Brain microvascular endothelial cell (primary cell): Measurements from ENCODE around the gene RCOR2.
A peak's percentile ranks its signal among the peaks of the same experiment; 100 is the strongest.

ENCODE experiments used
- DNase-seq: peaks from one replicate; pipeline ENCODE4 v3.0.0-alpha.2; 2020
- H3K27ac ChIP-seq: fragments of 250-450 bp; sonication (Bioruptor Pico); 2 replicates; pipeline ENCODE4 v1.5.1; 2020; ENCODE audit warnings: mild to moderate bottlenecking, moderate library complexity
- H3K27me3 ChIP-seq: fragments of 250-450 bp; sonication (Bioruptor Pico); replicated peaks from 2 replicates; pipeline ENCODE4 v1.5.1; 2020; ENCODE audit warnings: mild to moderate bottlenecking
- H3K36me3 ChIP-seq: fragments of 250-450 bp; sonication (Bioruptor Pico); replicated peaks from 2 replicates; pipeline ENCODE4 v1.5.1; 2020; ENCODE audit warnings: mild to moderate bottlenecking
- H3K4me3 ChIP-seq: 2 replicates; pipeline ENCODE4 v1.5.1; 2011; ENCODE audit warnings: low read depth, mild to moderate bottlenecking, control low read depth, low read length, moderate library complexity
- in situ Hi-C: cut with HindIII; loops from 2 replicates; pipeline ENCODE4 v1.10.0; 2017; ENCODE audit warnings: low sequenced_read_pairs, low pct_ligation_motif_present
- TF ChIP-seq, protein P1 (sequence below): IDR thresholded peaks from 2 replicates; pipeline ENCODE4 v1.5.1; 2011; ENCODE audit warnings: low read depth, mild to moderate bottlenecking, moderate library complexity, low read length, control low read depth, inconsistent platforms; ENCODE audit errors: missing control alignments

RCOR2 gene

DNA sequence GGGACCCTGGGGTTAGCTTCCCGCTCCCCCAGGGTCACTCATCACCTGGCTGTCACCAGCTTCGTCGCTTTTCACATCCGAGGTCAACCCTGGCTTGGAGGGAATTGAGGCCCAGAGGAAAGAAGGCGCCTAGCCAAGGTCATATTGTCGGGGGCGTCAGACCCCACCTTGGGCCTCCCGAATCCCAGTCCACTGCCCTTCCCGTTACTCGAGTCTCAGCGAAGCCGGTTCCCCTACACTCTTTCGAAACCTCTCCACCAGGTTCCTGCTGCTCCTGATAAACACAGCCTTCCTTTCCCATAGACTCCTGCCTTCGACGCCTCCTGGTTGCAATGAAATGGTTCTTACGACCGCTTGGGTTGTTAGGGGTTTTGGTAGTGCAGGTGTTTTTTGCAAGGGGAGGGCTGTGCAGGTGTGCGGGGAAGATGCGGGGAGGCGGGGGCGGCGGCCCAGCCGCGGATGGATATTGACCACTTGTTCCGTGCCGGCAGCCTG, 22.5 kb upstream of the RCOR2 start:
- in situ Hi-C loops = no loop called here
- TF ChIP-seq, protein P1, sequence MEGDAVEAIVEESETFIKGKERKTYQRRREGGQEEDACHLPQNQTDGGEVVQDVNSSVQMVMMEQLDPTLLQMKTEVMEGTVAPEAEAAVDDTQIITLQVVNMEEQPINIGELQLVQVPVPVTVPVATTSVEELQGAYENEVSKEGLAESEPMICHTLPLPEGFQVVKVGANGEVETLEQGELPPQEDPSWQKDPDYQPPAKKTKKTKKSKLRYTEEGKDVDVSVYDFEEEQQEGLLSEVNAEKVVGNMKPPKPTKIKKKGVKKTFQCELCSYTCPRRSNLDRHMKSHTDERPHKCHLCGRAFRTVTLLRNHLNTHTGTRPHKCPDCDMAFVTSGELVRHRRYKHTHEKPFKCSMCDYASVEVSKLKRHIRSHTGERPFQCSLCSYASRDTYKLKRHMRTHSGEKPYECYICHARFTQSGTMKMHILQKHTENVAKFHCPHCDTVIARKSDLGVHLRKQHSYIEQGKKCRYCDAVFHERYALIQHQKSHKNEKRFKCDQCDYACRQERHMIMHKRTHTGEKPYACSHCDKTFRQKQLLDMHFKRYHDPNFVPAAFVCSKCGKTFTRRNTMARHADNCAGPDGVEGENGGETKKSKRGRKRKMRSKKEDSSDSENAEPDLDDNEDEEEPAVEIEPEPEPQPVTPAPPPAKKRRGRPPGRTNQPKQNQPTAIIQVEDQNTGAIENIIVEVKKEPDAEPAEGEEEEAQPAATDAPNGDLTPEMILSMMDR = peak; percentile 20
- no peaks in the 10 kb centered on the region for H3K27me3 ChIP-seq
- no peak overlapping the region for H3K27ac ChIP-seq
- DNase-seq = no peak
- no peaks in the 10 kb centered on the region for H3K36me3 ChIP-seq
- peak overlapping the region; percentile 84 for H3K4me3 ChIP-seq

DNA sequence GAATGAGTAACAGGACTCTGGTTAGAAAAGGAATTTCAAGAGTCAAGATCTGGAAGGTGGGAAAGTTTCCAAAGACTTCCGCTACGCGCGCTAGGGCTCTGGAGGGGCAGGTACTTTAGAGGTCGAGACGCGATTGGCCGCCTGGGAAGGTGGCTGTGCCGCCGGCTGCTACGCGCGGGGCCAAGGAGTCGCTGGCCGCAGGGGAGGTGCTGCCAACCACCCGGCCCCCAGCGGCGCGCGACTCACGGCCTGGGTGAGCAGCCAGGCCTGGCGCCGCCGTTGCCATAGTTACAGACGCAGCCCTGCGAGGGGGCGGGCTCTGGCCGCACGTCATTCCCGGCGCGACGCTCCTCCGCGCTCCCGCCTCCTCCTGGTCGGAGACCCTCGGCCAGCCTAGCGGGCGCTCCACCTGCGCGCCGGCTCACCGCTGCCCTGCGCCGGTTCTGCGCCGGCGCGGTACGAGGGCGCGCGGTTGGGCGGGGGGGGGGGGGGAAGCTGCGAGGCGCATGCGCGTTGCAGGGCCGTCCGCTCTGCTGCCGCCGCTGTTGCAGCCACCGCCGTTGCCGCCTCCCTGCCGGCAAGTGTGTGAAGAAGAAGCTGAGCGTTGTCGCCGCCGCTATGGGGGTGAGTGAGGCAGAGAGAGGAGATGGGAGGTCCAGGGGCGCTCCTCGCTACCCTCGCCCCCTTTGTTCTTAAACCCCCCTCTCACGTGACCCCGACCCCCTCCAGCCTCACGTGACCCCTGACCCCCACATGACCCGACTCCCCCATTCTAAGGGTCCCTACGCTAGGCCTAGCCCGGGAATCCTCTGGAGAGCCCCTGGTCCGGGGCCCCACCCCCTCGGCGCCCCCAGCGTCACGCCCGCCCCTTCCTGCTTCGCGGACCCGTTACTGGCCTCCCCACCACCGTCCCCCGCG, 21.8 kb upstream of the RCOR2 start, which contains the start of gene NAA40:
TSS of gene NAA40 (plus strand) at position 524 of the 918 bp plus-strand sequence. CDS start at position 619, 95 bp downstream.
- H3K27me3 ChIP-seq = no peaks in the 10 kb centered on the region
- TF ChIP-seq, protein P1 = no peak
- DNase-seq = peak; percentile 78
- peak within 1 kb of the TSS; percentile 16 for H3K27ac ChIP-seq
- in situ Hi-C loops = no loop called here
- H3K4me3 ChIP-seq = peak within 1 kb of the TSS; percentile 84
- no peaks in the 10 kb centered on the region for H3K36me3 ChIP-seq

DNA sequence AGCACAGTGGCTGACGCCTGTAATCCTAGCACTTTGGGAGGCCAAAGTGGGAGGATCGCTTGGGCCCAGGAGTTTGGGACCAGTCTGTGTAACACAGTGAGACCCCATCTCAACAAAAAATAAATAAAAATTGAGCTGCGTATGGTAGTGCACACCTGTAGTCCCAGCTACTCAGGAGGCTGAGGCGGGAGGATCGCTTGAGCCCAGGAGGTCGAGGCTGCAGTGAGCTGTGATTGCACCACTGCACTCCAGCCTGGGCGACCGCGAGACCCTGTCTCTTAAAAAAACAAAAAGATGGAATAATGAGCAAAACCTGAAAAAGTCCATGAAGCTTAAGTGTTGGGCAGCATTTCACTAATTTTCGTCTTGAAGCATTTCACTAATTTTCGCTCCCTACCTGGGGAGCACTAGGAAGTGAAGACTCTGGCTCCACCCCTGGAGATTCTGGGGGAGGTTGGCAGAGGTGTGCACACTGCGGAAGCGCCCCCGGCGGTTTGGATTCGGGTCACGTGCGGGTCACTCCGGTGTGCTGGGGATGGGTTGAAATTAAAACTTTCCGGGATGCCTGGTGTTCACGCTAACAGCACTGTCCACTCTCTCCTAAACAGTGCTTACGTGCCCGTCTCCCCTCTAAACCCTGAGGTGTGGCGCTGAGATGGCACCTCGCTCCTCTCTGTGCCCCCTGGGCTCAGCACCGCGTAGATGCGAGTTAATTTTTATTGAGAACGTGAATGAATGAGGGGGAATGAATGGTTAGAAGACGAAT, 20.9 kb upstream of the RCOR2 start:
- no peaks in the 10 kb centered on the region for H3K36me3 ChIP-seq
- TF ChIP-seq, protein P1 = no peak
- in situ Hi-C loops = no loop called here
- no peaks in the 10 kb centered on the region for H3K27me3 ChIP-seq
- no peak overlapping the region for H3K27ac ChIP-seq
- H3K4me3 ChIP-seq = peak overlapping the region; percentile 84
- no peak for DNase-seq

DNA sequence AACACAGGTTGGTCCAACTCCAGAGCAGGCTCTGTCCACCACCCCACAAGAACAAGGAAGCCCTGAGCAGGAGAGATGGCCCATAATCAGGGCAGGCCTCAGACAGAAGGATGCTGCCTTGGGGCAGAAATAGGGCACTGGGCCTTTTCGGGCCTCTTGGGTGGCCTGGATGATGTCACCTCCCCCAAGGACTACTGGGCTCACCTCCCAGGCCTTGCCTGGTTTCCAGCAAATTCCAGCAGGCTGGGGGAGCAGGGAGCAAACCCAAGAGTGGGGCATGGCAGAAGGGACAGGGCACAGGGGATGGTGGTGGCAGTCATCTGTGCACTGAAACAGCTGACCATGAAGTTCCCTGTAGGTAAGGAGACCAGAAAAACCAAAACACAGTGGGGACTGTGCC, 16.5 kb upstream of the RCOR2 start:
- Histone ChIP-seq H3K4me3 (no peak overlapping the region), H3K27me3 (no peaks in the 10 kb centered on the region), H3K36me3 (no peaks in the 10 kb centered on the region), H3K27ac (no peak overlapping the region)
- in situ Hi-C loops = no loop called here
- no peak for DNase-seq
- TF ChIP-seq, protein P1 = no peak

DNA sequence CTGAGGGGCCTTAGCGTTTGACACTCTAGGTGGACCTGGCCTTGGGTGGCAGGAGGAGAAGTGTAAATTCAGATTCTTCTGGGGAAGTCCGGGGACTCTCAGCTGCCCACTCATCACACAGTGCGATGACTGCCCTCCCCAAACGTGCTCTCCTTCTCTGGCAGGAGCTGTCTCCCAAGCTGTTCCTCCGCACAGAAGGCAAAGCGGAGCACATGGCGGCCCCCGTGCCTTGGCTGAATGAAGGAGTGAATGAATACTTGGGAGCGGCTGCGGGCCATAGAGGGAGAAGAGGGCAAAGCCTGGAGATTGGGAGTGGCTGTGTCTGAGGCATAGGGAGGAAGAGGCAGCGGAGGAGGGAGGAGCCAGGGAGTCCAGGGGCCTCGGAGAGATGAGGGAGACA, 14.9 kb upstream of the RCOR2 start:
- in situ Hi-C loops = no loop called here
- no peak for DNase-seq
- Histone ChIP-seq H3K4me3 (no peak overlapping the region), H3K27ac (no peak overlapping the region), H3K27me3 (no peaks in the 10 kb centered on the region), H3K36me3 (no peaks in the 10 kb centered on the region)
- TF ChIP-seq, protein P1 = no peak
